Karpas-422 (cell line): ENCODE results near the gene GMPR. TPM values are rescaled to one million over a fixed set of nuclear protein-coding genes. Genes with fewer than 3 reads are reported as not detected.
A peak's percentile ranks its signal among the peaks of the same experiment; 100 is the strongest.

Experiments
- DNase-seq: peaks from one replicate; pipeline ENCODE4 v3.0.0-alpha.2; 2015
- H2AFZ ChIP-seq: fragments of 200-600 bp; sonication (generic); 2 replicates; pipeline ENCODE4 v1.6.1; 2014; ENCODE audit warnings: antibody characterized with exemption, low read length, mixed read lengths
- H3K27ac ChIP-seq: fragments of 200-600 bp; sonication (generic); 2 replicates; pipeline ENCODE4 v1.5.1; 2014; ENCODE audit warnings: mild to moderate bottlenecking, low read length, moderate library complexity
- H3K27me3 ChIP-seq: fragments of 200-600 bp; sonication (generic); 2 replicates; pipeline ENCODE4 v1.6.1; 2014; ENCODE audit warnings: low read length, mixed read lengths
- H3K36me3 ChIP-seq: fragments of 200-600 bp; sonication (generic); 2 replicates; pipeline ENCODE4 v1.6.1; 2014; ENCODE audit warnings: low read length, mixed read lengths; ENCODE audit not compliant: insufficient read depth
- H3K4me1 ChIP-seq: fragments of 200-600 bp; sonication (generic); 2 replicates; pipeline ENCODE4 v1.6.1; 2014; ENCODE audit warnings: mild to moderate bottlenecking, low read length, mixed read lengths
- H3K4me2 ChIP-seq: fragments of 200-600 bp; sonication (generic); 2 replicates; pipeline ENCODE4 v1.6.1; 2014; ENCODE audit warnings: low read length, low read depth, mild to moderate bottlenecking; ENCODE audit not compliant: poor library complexity, severe bottlenecking
- H3K4me3 ChIP-seq: fragments of 200-600 bp; sonication (generic); 2 replicates; pipeline ENCODE4 v1.5.1; 2014; ENCODE audit warnings: mild to moderate bottlenecking, antibody characterized with exemption, low read length, mixed read lengths
- H3K79me2 ChIP-seq: fragments of 200-600 bp; sonication (generic); 2 replicates; pipeline ENCODE4 v1.6.1; 2014; ENCODE audit warnings: mild to moderate bottlenecking, low read length, mixed read lengths
- H3K9ac ChIP-seq: fragments of 200-600 bp; sonication (generic); 2 replicates; pipeline ENCODE4 v1.6.0; 2014; ENCODE audit warnings: low read length
- H3K9me2 ChIP-seq: fragments of 200-600 bp; sonication (generic), shearing (Covaris generic); replicated peaks from 2 replicates; pipeline ENCODE4 v1.6.0; 2014; ENCODE audit warnings: mild to moderate bottlenecking, low read length, moderate library complexity; ENCODE audit not compliant: insufficient read depth
- H3K9me3 ChIP-seq: fragments of 300-700, 200-600 bp; sonication (generic); 2 replicates; pipeline ENCODE4 v1.6.1; 2014; ENCODE audit warnings: low read length, mixed read lengths
- H4K20me1 ChIP-seq: fragments of 200-600 bp; sonication (generic); 2 replicates; pipeline ENCODE4 v1.6.1; 2014; ENCODE audit warnings: mild to moderate bottlenecking, antibody characterized with exemption, low read length, low read depth; ENCODE audit not compliant: insufficient read depth
- total RNA-seq: library from RNA; depleted of rRNA; stranded (reverse); fragments of >200 nt; shearing (Covaris generic); gene quantifications from 2 replicates; pipeline ENCODE4 v1.2.3, GENCODE V29; 2014; ENCODE audit warnings: low replicate concordance

Gene GMPR
- total RNA-seq, 1 experiment from 2014 or later: not detected

DNA sequence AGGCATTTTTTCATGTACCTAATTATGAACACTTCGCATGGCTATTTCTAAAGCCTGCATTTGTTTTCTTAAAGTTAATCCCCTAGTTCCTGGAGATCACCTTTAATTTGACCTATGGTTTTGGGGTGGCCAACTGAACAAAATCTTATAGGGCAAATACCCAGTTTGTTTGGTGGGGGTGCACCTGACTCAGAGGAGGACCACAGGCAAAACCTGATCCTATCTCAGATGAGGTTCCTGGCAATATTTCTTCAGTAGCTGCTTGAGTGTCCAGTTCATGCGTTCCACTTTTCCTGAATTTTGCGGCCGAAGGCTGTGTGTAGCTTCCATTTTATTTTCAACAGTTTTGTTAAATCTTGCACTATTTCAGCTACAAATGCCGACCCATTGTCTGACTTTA is 10.3 kb upstream of the GMPR start:
- H3K9ac ChIP-seq: no peak overlapping the region
- H3K4me3 ChIP-seq: no peak overlapping the region
- H2AFZ ChIP-seq: no peak overlapping the region
- no peaks in the 10 kb centered on the region for H3K27me3 ChIP-seq
- DNase-seq: no peak
- H3K36me3 ChIP-seq: no peaks in the 10 kb centered on the region
- H3K9me3 ChIP-seq: no peaks in the 10 kb centered on the region
- H3K4me1 ChIP-seq: no peaks in the 10 kb centered on the region
- no peaks in the 10 kb centered on the region for H4K20me1 ChIP-seq
- H3K27ac ChIP-seq: no peak overlapping the region
- H3K79me2 ChIP-seq: no peaks in the 10 kb centered on the region
- no peaks in the 10 kb centered on the region for H3K9me2 ChIP-seq
- H3K4me2 ChIP-seq: no peak overlapping the region

DNA sequence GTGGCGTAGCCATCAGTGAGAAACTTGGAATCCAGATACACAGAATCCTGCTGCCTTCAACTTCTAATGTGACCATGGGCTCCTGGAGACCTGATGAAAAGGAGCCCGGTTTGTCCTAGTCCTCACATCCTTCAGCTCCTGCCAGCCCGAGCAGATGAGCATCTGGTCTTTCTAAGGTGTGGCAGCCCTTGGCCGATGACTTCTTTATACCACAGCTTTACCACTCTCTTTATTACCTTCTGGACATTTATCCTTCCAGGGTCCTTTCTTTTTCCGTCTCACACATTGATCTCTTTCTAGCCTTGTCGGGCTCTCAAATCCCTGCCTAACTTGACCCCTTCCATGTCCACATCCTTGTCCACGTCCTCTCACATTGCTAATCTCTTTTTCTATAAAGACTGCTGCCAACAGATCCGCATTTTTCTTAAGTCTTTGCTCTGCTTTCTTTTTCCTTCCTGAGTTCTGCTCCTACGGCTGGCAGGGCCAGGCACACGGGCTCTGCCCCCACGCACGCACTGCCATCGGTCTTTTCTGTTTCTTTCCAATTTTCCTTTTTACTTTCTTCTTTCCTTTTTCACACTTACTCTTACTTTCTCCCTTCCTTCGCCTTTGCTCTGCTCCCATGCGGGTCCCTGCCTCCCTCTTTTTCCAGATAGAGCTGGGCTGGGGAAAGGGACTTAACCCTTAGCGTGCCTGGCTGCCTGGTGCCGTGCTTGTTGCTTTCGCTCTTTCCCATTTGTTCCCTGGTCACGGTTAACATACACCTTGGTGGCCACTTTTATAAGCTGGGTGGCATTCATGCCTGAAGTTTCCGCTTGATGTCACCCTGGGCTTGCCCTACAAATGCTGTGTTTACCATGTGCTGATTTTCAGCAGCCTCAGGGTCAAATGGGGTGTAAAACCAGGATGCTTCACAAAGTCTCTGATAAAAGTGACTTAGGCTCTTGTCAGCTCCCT is 9.4 kb upstream of the GMPR start:
- Histone ChIP-seq H4K20me1 (no peaks in the 10 kb centered on the region), H3K4me2 (no peak overlapping the region), H3K27me3 (no peaks in the 10 kb centered on the region), H3K9ac (no peak overlapping the region), H3K36me3 (no peaks in the 10 kb centered on the region), H3K9me3 (no peaks in the 10 kb centered on the region), H3K4me1 (no peaks in the 10 kb centered on the region), H2AFZ (no peak overlapping the region), H3K27ac (no peak overlapping the region), H3K4me3 (no peak overlapping the region), H3K79me2 (no peaks in the 10 kb centered on the region), H3K9me2 (no peaks in the 10 kb centered on the region)
- no peak for DNase-seq

GRCh38 chr6:16229700-16230099 is 8.7 kb upstream of the GMPR start:
- H3K79me2 ChIP-seq: no peaks in the 10 kb centered on the region
- no peaks in the 10 kb centered on the region for H3K4me1 ChIP-seq
- H3K4me3 ChIP-seq: no peak overlapping the region
- H3K36me3 ChIP-seq: no peaks in the 10 kb centered on the region
- no peaks in the 10 kb centered on the region for H4K20me1 ChIP-seq
- no peak overlapping the region for H3K9ac ChIP-seq
- H3K4me2 ChIP-seq: no peak overlapping the region
- H3K9me2 ChIP-seq: no peaks in the 10 kb centered on the region
- no peaks in the 10 kb centered on the region for H3K27me3 ChIP-seq
- no peak overlapping the region for H2AFZ ChIP-seq
- H3K27ac ChIP-seq: no peak overlapping the region
- no peaks in the 10 kb centered on the region for H3K9me3 ChIP-seq
- no peak for DNase-seq

DNA sequence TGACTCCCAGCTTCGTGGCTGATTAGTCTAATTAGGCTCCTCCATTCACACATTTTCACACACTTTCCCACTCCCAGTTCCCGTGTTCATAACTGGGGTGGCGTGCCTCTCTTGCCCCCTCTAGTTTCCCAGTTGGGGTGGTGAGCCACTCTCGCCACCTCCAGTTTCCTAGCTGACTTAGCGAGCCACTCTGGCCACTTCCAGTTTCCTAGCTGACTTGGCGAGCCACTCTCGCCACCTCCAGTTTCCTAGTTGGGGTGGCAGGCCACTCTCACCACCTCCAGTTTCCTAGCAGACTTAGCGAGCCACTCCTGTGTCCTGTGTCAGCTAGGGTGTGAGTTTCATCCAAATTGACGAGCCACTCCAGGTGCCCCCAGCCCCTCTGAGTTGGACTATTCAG is 7.4 kb upstream of the GMPR start:
- Histone ChIP-seq H3K79me2 (no peaks in the 10 kb centered on the region), H2AFZ (no peak overlapping the region), H3K9me3 (no peaks in the 10 kb centered on the region), H4K20me1 (no peaks in the 10 kb centered on the region), H3K36me3 (no peaks in the 10 kb centered on the region), H3K4me1 (no peaks in the 10 kb centered on the region), H3K27ac (no peak overlapping the region), H3K9me2 (no peaks in the 10 kb centered on the region), H3K4me2 (no peak overlapping the region), H3K27me3 (no peaks in the 10 kb centered on the region), H3K4me3 (no peak overlapping the region), H3K9ac (no peak overlapping the region)
- DNase-seq: no peak

- no peaks in the 10 kb centered on the region for H3K79me2 ChIP-seq
- no peaks in the 10 kb centered on the region for H3K36me3 ChIP-seq
- DNase-seq: no peak
Measured at GRCh38 chr6:16232086-16232485, 6.3 kb upstream of the GMPR start.

DNA sequence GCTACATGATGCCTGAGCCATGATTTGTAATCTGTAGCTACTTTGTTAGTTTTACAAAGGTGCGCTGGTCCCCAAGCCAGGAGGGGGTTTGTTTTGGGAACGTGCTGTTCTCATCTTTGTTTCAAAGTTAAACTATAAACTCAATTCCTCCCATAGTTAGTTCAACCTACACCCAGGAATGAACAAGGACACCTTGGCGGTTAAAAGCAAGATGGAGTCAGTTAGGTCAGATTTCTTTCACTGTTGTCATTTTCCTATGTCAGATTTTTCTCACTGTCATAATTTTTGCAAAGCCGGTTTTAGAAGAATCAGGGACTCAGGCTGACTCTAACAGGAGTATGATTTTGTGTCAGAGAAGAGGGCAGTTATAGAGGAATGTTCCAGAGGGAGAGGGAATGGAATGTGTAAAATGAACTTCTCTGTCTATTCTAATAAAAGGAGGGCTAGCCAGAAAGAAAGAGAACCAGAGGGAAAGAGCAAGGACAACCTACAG is 2.3 kb upstream of the GMPR start:
- peak overlapping the region; percentile 16 for H3K4me2 ChIP-seq
- H2AFZ ChIP-seq: no peak overlapping the region
- H3K9ac ChIP-seq: no peak overlapping the region

More at GRCh38 chr6:16232086-16232485, 6.3 kb upstream of the GMPR start:
- Histone ChIP-seq H3K27ac (no peak overlapping the region), H3K4me2 (no peak overlapping the region), H3K9me3 (no peaks in the 10 kb centered on the region), H3K27me3 (no peaks in the 10 kb centered on the region), H4K20me1 (no peaks in the 10 kb centered on the region), H3K9me2 (no peaks in the 10 kb centered on the region), H3K4me1 (peaks cover 6% of the 10 kb centered on the region), H3K4me3 (no peak overlapping the region), H3K9ac (no peak overlapping the region), H2AFZ (no peak overlapping the region)

DNA sequence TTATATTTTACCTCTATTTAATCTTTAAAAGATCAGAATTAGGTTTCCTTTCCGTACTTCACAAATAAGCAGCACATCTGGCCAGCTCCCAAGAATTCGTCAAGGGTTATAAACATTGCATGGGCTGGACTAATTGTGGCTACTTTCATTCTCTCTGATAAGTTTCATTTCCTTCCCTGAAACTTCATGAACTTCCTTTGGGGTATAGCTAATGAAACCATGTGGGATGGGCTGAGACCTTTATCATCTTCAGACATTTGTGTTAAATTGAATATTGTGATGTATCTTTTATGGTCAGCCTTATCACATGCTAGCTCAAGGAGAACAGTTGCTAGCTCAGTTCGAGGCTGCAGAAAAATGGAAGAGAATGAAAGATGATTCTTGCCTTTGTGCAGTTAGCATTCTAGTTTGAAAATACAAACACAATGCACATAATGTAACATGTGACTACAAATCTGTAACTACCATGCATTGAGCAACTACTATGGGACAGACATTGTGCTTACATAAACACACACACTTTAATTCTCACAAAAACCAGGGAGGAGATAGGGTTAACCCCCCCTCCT is 1.7 kb upstream of the GMPR start:
- DNase-seq: no peak
- Histone ChIP-seq H3K9ac (no peak overlapping the region), H4K20me1 (no peaks in the 10 kb centered on the region), H3K36me3 (no peaks in the 10 kb centered on the region), H3K4me3 (no peak overlapping the region), H3K79me2 (no peaks in the 10 kb centered on the region), H3K9me3 (no peaks in the 10 kb centered on the region), H2AFZ (no peak overlapping the region), H3K27ac (no peak overlapping the region), H3K4me1 (peaks cover 6% of the 10 kb centered on the region), H3K27me3 (no peaks in the 10 kb centered on the region), H3K9me2 (no peaks in the 10 kb centered on the region), H3K4me2 (peak overlapping the region; percentile 16)

More for the DNA sequence above, 2.3 kb upstream of the GMPR start:
- no peaks in the 10 kb centered on the region for H3K36me3 ChIP-seq
- H3K4me1 ChIP-seq: peaks cover 6% of the 10 kb centered on the region
- DNase-seq: no peak
- H3K9me2 ChIP-seq: no peaks in the 10 kb centered on the region
- no peaks in the 10 kb centered on the region for H3K9me3 ChIP-seq
- no peaks in the 10 kb centered on the region for H4K20me1 ChIP-seq
- no peaks in the 10 kb centered on the region for H3K79me2 ChIP-seq
- no peak overlapping the region for H3K4me3 ChIP-seq
- H3K27me3 ChIP-seq: no peaks in the 10 kb centered on the region
- H3K27ac ChIP-seq: no peak overlapping the region

DNA sequence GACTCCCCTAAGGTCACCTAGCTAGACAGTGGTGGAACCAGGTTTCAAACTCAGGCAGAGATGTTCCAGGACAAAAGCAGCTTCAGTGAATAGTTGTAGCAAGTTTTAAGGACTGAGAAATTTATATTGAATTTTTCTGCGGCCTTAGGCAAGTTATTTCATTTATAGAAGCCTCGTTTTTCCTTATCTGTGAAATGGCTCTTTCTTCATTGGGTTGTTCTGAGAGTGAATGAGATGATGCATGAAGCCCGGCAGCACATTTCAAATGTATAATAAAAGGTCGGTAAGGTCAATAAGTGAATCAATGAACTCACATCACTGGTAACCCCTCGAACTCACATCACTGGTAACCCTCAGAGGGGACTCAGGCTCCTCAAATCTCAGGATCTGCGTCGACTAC is 1.1 kb upstream of the GMPR start:
- Histone ChIP-seq H3K4me3 (no peak overlapping the region), H3K9ac (no peak overlapping the region), H3K27me3 (no peaks in the 10 kb centered on the region), H3K27ac (no peak overlapping the region), H4K20me1 (no peaks in the 10 kb centered on the region), H3K79me2 (no peaks in the 10 kb centered on the region), H2AFZ (no peak overlapping the region), H3K4me2 (no peak overlapping the region), H3K36me3 (no peaks in the 10 kb centered on the region), H3K4me1 (peaks cover 6% of the 10 kb centered on the region), H3K9me2 (no peaks in the 10 kb centered on the region), H3K9me3 (no peaks in the 10 kb centered on the region)
- DNase-seq: no peak
